Activated CD4-positive, alpha-beta memory T cell treated with anti-CD3 and anti-CD28 coated beads, Interleukin-2, amount 10 ng/mL, durations not matched to agents 7 days and 5 days (primary cell): ENCODE results near the gene RHOT1. TPM values are rescaled to one million over a fixed set of nuclear protein-coding genes. Genes with fewer than 3 reads are reported as not detected.
"Not testable (repeated sequence)": the region's sequence is repeated elsewhere in the genome, so short reads cannot be mapped to it uniquely, and the experiment has no call there.

Source experiments
- CTCF ChIA-PET: fragments of 350-600 bp; sonication (Branson Sonifier 250); formaldehyde crosslinking; loops from one replicate; lab custom pipeline; 2021; ENCODE audit warnings: antibody characterized with exemption, inconsistent platforms; lab: Charles Lee
- POLR2A ChIA-PET: fragments of 350-600 bp; sonication (Branson Sonifier 250); formaldehyde crosslinking; loops from one replicate; lab custom pipeline; 2021; ENCODE audit warnings: antibody characterized with exemption; lab: Charles Lee
- DNase-seq: peaks from one replicate; pipeline ENCODE4 v3.0.0-alpha.2; 2020
- H3K27ac Mint-ChIP-seq: one replicate; pipeline ENCODE4 v1.8.0; 2021; ENCODE audit warnings: mild to moderate bottlenecking, mixed read lengths
- H3K27me3 Mint-ChIP-seq: one replicate; pipeline ENCODE4 v1.8.0; 2021; ENCODE audit warnings: mixed read lengths
- H3K36me3 Mint-ChIP-seq: one replicate; pipeline ENCODE4 v1.8.0; 2021; ENCODE audit warnings: low read depth, mixed read lengths
- H3K4me1 Mint-ChIP-seq: one replicate; pipeline ENCODE4 v1.8.0; 2021; ENCODE audit warnings: mixed read lengths
- H3K4me3 Mint-ChIP-seq: one replicate; pipeline ENCODE4 v1.8.0; 2021; ENCODE audit warnings: mild to moderate bottlenecking, mixed read lengths
- H3K9me3 Mint-ChIP-seq: one replicate; pipeline ENCODE4 v1.8.0; 2021; ENCODE audit warnings: mixed read lengths
- total RNA-seq, 2 experiments: library from RNA; stranded (reverse); gene quantifications; one replicate each; pipeline ENCODE4 v1.2.3, GENCODE V29; 2021

Gene RHOT1
- total RNA-seq, 2 experiments from 2014 or later, result 26.0 to 26.4 TPM

GRCh38 chr17:32161506-32162365 lies 19.4 kb downstream of the RHOT1 start:
- H3K36me3 Mint-ChIP-seq, result peaks cover 27% of the 10 kb centered on the region
- no peak for DNase-seq
- H3K4me1 Mint-ChIP-seq, result peaks cover 1% of the 10 kb centered on the region
- peaks cover 5% of the 10 kb centered on the region for H3K9me3 Mint-ChIP-seq
- POLR2A ChIA-PET, result no interaction called here
- CTCF ChIA-PET, result no interaction called here
- H3K27me3 Mint-ChIP-seq, result no peaks in the 10 kb centered on the region
- H3K27ac Mint-ChIP-seq, result no peak overlapping the region
- H3K4me3 Mint-ChIP-seq, result no peak overlapping the region

- Mint-ChIP-seq H3K9me3 (peaks cover 5% of the 10 kb centered on the region), H3K36me3 (peaks cover 41% of the 10 kb centered on the region), H3K4me1 (no peaks in the 10 kb centered on the region), H3K4me3 (no peak overlapping the region), H3K27me3 (no peaks in the 10 kb centered on the region), H3K27ac (no peak overlapping the region)
- DNase-seq, result no peak
- CTCF ChIA-PET, result no interaction called here
- POLR2A ChIA-PET, result no interaction called here
These were observed 32.6 kb downstream of the RHOT1 start for GRCh38 chr17:32174889-32175288.

GRCh38 chr17:32178679-32179078 lies 36.4 kb downstream of the RHOT1 start:
- H3K4me1 Mint-ChIP-seq, DNase-seq, POLR2A ChIA-PET, CTCF ChIA-PET, H3K9me3 Mint-ChIP-seq, H3K4me3 Mint-ChIP-seq, H3K27ac Mint-ChIP-seq, H3K27me3 Mint-ChIP-seq: not testable (repeated sequence)
- peaks cover 59% of the 10 kb centered on the region for H3K36me3 Mint-ChIP-seq

GRCh38 chr17:32179103-32179502 lies 36.8 kb downstream of the RHOT1 start:
- H3K36me3 Mint-ChIP-seq, result peaks cover 56% of the 10 kb centered on the region
- H3K4me1 Mint-ChIP-seq, POLR2A ChIA-PET, DNase-seq, CTCF ChIA-PET, H3K27me3 Mint-ChIP-seq, H3K9me3 Mint-ChIP-seq, H3K4me3 Mint-ChIP-seq, H3K27ac Mint-ChIP-seq: not testable (repeated sequence)

GRCh38 chr17:32179526-32179925 lies 37.2 kb downstream of the RHOT1 start:
- H3K4me3 Mint-ChIP-seq, H3K9me3 Mint-ChIP-seq, H3K27ac Mint-ChIP-seq, DNase-seq, H3K27me3 Mint-ChIP-seq, POLR2A ChIA-PET, H3K4me1 Mint-ChIP-seq, CTCF ChIA-PET: not testable (repeated sequence)
- peaks cover 56% of the 10 kb centered on the region for H3K36me3 Mint-ChIP-seq

GRCh38 chr17:32180262-32180661 lies 38.0 kb downstream of the RHOT1 start:
- H3K27ac Mint-ChIP-seq, H3K9me3 Mint-ChIP-seq, POLR2A ChIA-PET, H3K4me1 Mint-ChIP-seq, H3K4me3 Mint-ChIP-seq, H3K27me3 Mint-ChIP-seq, DNase-seq: not testable (repeated sequence)
- CTCF ChIA-PET, result interaction anchor here (0.7 kb wide), 1 partner anchor 225 kb away, joined by 4 read pairs; no protein-coding TSS in a partner anchor
- peaks cover 48% of the 10 kb centered on the region for H3K36me3 Mint-ChIP-seq

GRCh38 chr17:32185875-32186274 lies 43.6 kb downstream of the RHOT1 start:
- no peaks in the 10 kb centered on the region for H3K9me3 Mint-ChIP-seq
- ChIA-PET POLR2A (no interaction called here), CTCF (no interaction called here)
- no peak overlapping the region for H3K27ac Mint-ChIP-seq
- H3K4me3 Mint-ChIP-seq, result no peak overlapping the region
- no peaks in the 10 kb centered on the region for H3K27me3 Mint-ChIP-seq
- DNase-seq, result no peak
- H3K36me3 Mint-ChIP-seq, result peaks cover 16% of the 10 kb centered on the region
- H3K4me1 Mint-ChIP-seq, result no peaks in the 10 kb centered on the region

- Mint-ChIP-seq H3K27me3 (no peaks in the 10 kb centered on the region), H3K9me3 (no peaks in the 10 kb centered on the region), H3K4me3 (no peak overlapping the region), H3K27ac (no peak overlapping the region), H3K4me1 (no peaks in the 10 kb centered on the region), H3K36me3 (peaks cover 7% of the 10 kb centered on the region)
- DNase-seq, result no peak
- ChIA-PET POLR2A (no interaction called here), CTCF (no interaction called here)
These were observed 45.0 kb downstream of the RHOT1 start for GRCh38 chr17:32187271-32187670.

- H3K9me3 Mint-ChIP-seq, result no peaks in the 10 kb centered on the region
- CTCF ChIA-PET, result no interaction called here
- no peaks in the 10 kb centered on the region for H3K4me1 Mint-ChIP-seq
- no peak overlapping the region for H3K27ac Mint-ChIP-seq
- DNase-seq, result no peak
- peaks cover 19% of the 10 kb centered on the region for H3K36me3 Mint-ChIP-seq
- POLR2A ChIA-PET, result no interaction called here
- no peaks in the 10 kb centered on the region for H3K27me3 Mint-ChIP-seq
- H3K4me3 Mint-ChIP-seq, result no peak overlapping the region
These were observed 47.0 kb downstream of the RHOT1 start for GRCh38 chr17:32189343-32189742.

- H3K4me3 Mint-ChIP-seq, result no peak overlapping the region
- no peaks in the 10 kb centered on the region for H3K9me3 Mint-ChIP-seq
- no peak overlapping the region for H3K27ac Mint-ChIP-seq
- POLR2A ChIA-PET, result no interaction called here
- no peak for DNase-seq
- H3K4me1 Mint-ChIP-seq, result no peaks in the 10 kb centered on the region
- peaks cover 32% of the 10 kb centered on the region for H3K36me3 Mint-ChIP-seq
- CTCF ChIA-PET, result no interaction called here
- no peaks in the 10 kb centered on the region for H3K27me3 Mint-ChIP-seq
These were observed 49.0 kb downstream of the RHOT1 start for GRCh38 chr17:32191306-32191705.

GRCh38 chr17:32192379-32192778 lies 50.1 kb downstream of the RHOT1 start:
- Mint-ChIP-seq H3K36me3 (peaks cover 33% of the 10 kb centered on the region), H3K9me3 (no peaks in the 10 kb centered on the region), H3K4me3 (no peak overlapping the region), H3K27me3 (no peaks in the 10 kb centered on the region), H3K27ac (no peak overlapping the region), H3K4me1 (no peaks in the 10 kb centered on the region)
- POLR2A ChIA-PET, result no interaction called here
- DNase-seq, result no peak
- CTCF ChIA-PET, result interaction anchor here (0.7 to 1.2 kb wide), 6 partner anchors 11 to 506 kb away, joined by 3 to 6 read pairs (median 4); no protein-coding TSS in a partner anchor

- Mint-ChIP-seq H3K4me3 (no peak overlapping the region), H3K4me1 (no peaks in the 10 kb centered on the region), H3K9me3 (no peaks in the 10 kb centered on the region), H3K27me3 (no peaks in the 10 kb centered on the region), H3K27ac (no peak overlapping the region), H3K36me3 (peaks cover 43% of the 10 kb centered on the region)
- ChIA-PET CTCF (no interaction called here), POLR2A (no interaction called here)
- DNase-seq, result no peak
These were observed 55.7 kb downstream of the RHOT1 start for GRCh38 chr17:32197987-32198386.

GRCh38 chr17:32206861-32207260 lies 64.6 kb downstream of the RHOT1 start:
- POLR2A ChIA-PET, result no interaction called here

GRCh38 chr17:32208436-32208835 lies 66.1 kb downstream of the RHOT1 start:
- DNase-seq, result no peak
- Mint-ChIP-seq H3K4me1 (no peaks in the 10 kb centered on the region), H3K27me3 (no peaks in the 10 kb centered on the region), H3K9me3 (no peaks in the 10 kb centered on the region), H3K4me3 (no peak overlapping the region), H3K36me3 (peaks cover 31% of the 10 kb centered on the region), H3K27ac (no peak overlapping the region)
- POLR2A ChIA-PET, result no interaction called here
- CTCF ChIA-PET, result no interaction called here

More at GRCh38 chr17:32206861-32207260, 64.6 kb downstream of the RHOT1 start:
- DNase-seq, result no peak
- H3K27me3 Mint-ChIP-seq, result no peaks in the 10 kb centered on the region
- no peak overlapping the region for H3K4me3 Mint-ChIP-seq
- no peak overlapping the region for H3K27ac Mint-ChIP-seq
- H3K4me1 Mint-ChIP-seq, result no peaks in the 10 kb centered on the region
- CTCF ChIA-PET, result interaction anchor here (0.7 kb wide), 1 partner anchor 452 kb away, joined by 4 read pairs; no protein-coding TSS in a partner anchor
- H3K36me3 Mint-ChIP-seq, result peaks cover 26% of the 10 kb centered on the region
- H3K9me3 Mint-ChIP-seq, result no peaks in the 10 kb centered on the region
